HG03139 (cell line): Measurements from ENCODE around the gene GSTP1.
"Not testable (repeated sequence)": the region's sequence is repeated elsewhere in the genome, so short reads cannot be mapped to it uniquely, and the experiment has no call there.

ENCODE experiments used
- ATAC-seq: cut with Tn5 transposase; IDR thresholded peaks from one replicate; pipeline ENCODE4 v1.9.1; 2021; ENCODE audit not compliant: unreplicated experiment

Gene GSTP1

GRCh38 chr11:67562963-67563704, 20.5 kb upstream of the GSTP1 start:
- no peak for ATAC-seq

- not testable (repeated sequence) for ATAC-seq
Measured at GRCh38 chr11:67563705-67564114, 19.9 kb upstream of the GSTP1 start.

GRCh38 chr11:67564230-67564629, 19.4 kb upstream of the GSTP1 start:
- no peak for ATAC-seq

GRCh38 chr11:67571443-67571842, 12.2 kb upstream of the GSTP1 start:
- no peak for ATAC-seq

GRCh38 chr11:67572305-67572704, 11.3 kb upstream of the GSTP1 start:
- ATAC-seq, result no peak

GRCh38 chr11:67572747-67573419, 10.7 kb upstream of the GSTP1 start:
- ATAC-seq, result no peak

- no peak for ATAC-seq
Measured at GRCh38 chr11:67574938-67575337, 8.7 kb upstream of the GSTP1 start.

GRCh38 chr11:67576735-67577475, 6.7 kb upstream of the GSTP1 start:
- no peak for ATAC-seq

GRCh38 chr11:67577951-67578350, 5.7 kb upstream of the GSTP1 start:
- ATAC-seq, result no peak

- no peak for ATAC-seq
Measured at GRCh38 chr11:67581469-67581868, 2.1 kb upstream of the GSTP1 start.

- ATAC-seq, result no peak
Measured at GRCh38 chr11:67582011-67582410, 1.6 kb upstream of the GSTP1 start.

GRCh38 chr11:67584205-67584880, 731 bp downstream of the GSTP1 start:
- ATAC-seq, result no peak

GRCh38 chr11:67584881-67585873, 1.6 kb downstream of the GSTP1 start:
- ATAC-seq, result no peak

GRCh38 chr11:67585911-67586310, 2.3 kb downstream of the GSTP1 start:
- ATAC-seq, result no peak

GRCh38 chr11:67586568-67587250, 3.1 kb downstream of the GSTP1 start:
- ATAC-seq, result no peak

- peak; percentile 16 for ATAC-seq
Measured at GRCh38 chr11:67588136-67588503, 4.5 kb downstream of the GSTP1 start.

GRCh38 chr11:67588899-67589415, 5.3 kb downstream of the GSTP1 start:
- not testable (repeated sequence) for ATAC-seq

GRCh38 chr11:67592880-67593564, 9.4 kb downstream of the GSTP1 start:
- ATAC-seq, result no peak

- ATAC-seq, result no peak
Measured at GRCh38 chr11:67593565-67593905, 9.9 kb downstream of the GSTP1 start.
